ENCODE measurements around the gene PRKG1. TPM values are rescaled to one million over a fixed set of nuclear protein-coding genes. Genes with fewer than 3 reads are reported as not detected.
"Not testable (repeated sequence)": the region's sequence is repeated elsewhere in the genome, so short reads cannot be mapped to it uniquely, and the experiment has no call there.

The PRKG1 gene
- total RNA-seq, 1 donor from 2014 or later, result 4.6 TPM

DNA sequence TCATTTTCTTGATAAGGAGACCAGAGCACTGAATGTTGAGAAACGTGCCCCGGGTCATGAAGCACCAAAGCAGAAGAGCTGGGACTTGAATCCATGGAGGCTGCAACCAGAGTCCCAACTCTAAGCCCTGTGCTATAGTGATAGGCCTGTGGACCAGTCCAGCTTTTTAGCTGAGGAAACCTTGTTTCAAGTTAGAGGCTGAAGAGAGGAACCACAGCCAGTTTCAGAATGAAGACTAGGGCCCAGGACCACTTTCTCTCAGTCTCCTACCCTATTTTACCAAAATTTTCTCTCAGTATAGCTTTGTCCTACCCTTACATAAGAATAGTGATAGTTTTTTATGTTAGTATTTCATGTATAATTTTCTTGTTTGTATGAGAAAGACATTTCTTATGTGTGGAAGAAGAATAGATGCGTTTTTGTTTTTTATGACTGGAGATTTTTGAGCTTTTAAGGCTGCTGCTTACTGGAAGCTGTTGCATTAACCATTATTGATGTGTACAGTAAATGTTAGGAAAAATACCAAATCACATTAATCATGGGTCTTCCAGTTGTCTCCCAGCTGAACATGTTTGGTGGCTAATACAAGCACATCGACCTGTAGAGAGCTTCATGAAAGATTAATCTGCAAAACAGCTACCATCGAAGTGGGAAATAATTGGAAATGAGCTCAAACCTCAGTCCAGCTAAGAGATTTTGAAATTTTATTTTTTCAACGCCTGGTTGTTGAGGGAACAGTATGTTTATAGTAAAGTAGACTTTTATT is 670.1 kb downstream of the PRKG1 start:
- TF ChIP-seq, protein P1, sequence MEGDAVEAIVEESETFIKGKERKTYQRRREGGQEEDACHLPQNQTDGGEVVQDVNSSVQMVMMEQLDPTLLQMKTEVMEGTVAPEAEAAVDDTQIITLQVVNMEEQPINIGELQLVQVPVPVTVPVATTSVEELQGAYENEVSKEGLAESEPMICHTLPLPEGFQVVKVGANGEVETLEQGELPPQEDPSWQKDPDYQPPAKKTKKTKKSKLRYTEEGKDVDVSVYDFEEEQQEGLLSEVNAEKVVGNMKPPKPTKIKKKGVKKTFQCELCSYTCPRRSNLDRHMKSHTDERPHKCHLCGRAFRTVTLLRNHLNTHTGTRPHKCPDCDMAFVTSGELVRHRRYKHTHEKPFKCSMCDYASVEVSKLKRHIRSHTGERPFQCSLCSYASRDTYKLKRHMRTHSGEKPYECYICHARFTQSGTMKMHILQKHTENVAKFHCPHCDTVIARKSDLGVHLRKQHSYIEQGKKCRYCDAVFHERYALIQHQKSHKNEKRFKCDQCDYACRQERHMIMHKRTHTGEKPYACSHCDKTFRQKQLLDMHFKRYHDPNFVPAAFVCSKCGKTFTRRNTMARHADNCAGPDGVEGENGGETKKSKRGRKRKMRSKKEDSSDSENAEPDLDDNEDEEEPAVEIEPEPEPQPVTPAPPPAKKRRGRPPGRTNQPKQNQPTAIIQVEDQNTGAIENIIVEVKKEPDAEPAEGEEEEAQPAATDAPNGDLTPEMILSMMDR (IDR thresholded peaks at IDR 0.05; ENCODE audit: unreplicated experiment), result no peak
- no peak overlapping the region for H3K27ac Mint-ChIP-seq
- DNase-seq (ENCODE audit: low spot score, unreplicated experiment), result no peak
- peaks cover 1% of the 10 kb centered on the region for H3K4me1 Mint-ChIP-seq (ENCODE audit: low read depth)
- H3K4me3 Mint-ChIP-seq (ENCODE audit: low read depth), result no peak overlapping the region
- no peaks in the 10 kb centered on the region for H3K9me3 Mint-ChIP-seq (ENCODE audit: low read depth)
- no peaks in the 10 kb centered on the region for H3K36me3 Mint-ChIP-seq (ENCODE audit: insufficient read depth)
- no peaks in the 10 kb centered on the region for H3K27me3 Mint-ChIP-seq

GRCh38 chr10:51745397-51745796 is 671.1 kb downstream of the PRKG1 start:
- H3K9me3 Mint-ChIP-seq (ENCODE audit: low read depth), result no peaks in the 10 kb centered on the region
- no peaks in the 10 kb centered on the region for H3K36me3 Mint-ChIP-seq (ENCODE audit: insufficient read depth)
- H3K4me3 Mint-ChIP-seq (ENCODE audit: low read depth), result no peak overlapping the region
- TF ChIP-seq, protein P1 (IDR thresholded peaks at IDR 0.05; ENCODE audit: unreplicated experiment), result no peak
- no peak overlapping the region for H3K27ac Mint-ChIP-seq
- DNase-seq (ENCODE audit: low spot score, unreplicated experiment), result no peak
- peaks cover 1% of the 10 kb centered on the region for H3K4me1 Mint-ChIP-seq (ENCODE audit: low read depth)
- no peaks in the 10 kb centered on the region for H3K27me3 Mint-ChIP-seq

GRCh38 chr10:51747216-51747615 is 672.9 kb downstream of the PRKG1 start:
- Mint-ChIP-seq H3K4me1 (ENCODE audit: low read depth) (no peaks in the 10 kb centered on the region), H3K9me3 (ENCODE audit: low read depth) (no peaks in the 10 kb centered on the region), H3K27me3 (no peaks in the 10 kb centered on the region), H3K4me3 (ENCODE audit: low read depth) (no peak overlapping the region), H3K27ac (no peak overlapping the region), H3K36me3 (ENCODE audit: insufficient read depth) (no peaks in the 10 kb centered on the region)
- DNase-seq (ENCODE audit: low spot score, unreplicated experiment), result no peak
- TF ChIP-seq, protein P1 (IDR thresholded peaks at IDR 0.05; ENCODE audit: unreplicated experiment), result no peak

GRCh38 chr10:51748959-51749358 is 674.7 kb downstream of the PRKG1 start:
- no peaks in the 10 kb centered on the region for H3K9me3 Mint-ChIP-seq (ENCODE audit: low read depth)
- no peaks in the 10 kb centered on the region for H3K36me3 Mint-ChIP-seq (ENCODE audit: insufficient read depth)
- no peaks in the 10 kb centered on the region for H3K27me3 Mint-ChIP-seq
- no peak overlapping the region for H3K4me3 Mint-ChIP-seq (ENCODE audit: low read depth)
- no peak for DNase-seq (ENCODE audit: low spot score, unreplicated experiment)
- peaks cover 2% of the 10 kb centered on the region for H3K4me1 Mint-ChIP-seq (ENCODE audit: low read depth)
- no peak overlapping the region for H3K27ac Mint-ChIP-seq
- TF ChIP-seq, protein P1 (IDR thresholded peaks at IDR 0.05; ENCODE audit: unreplicated experiment), result no peak

DNA sequence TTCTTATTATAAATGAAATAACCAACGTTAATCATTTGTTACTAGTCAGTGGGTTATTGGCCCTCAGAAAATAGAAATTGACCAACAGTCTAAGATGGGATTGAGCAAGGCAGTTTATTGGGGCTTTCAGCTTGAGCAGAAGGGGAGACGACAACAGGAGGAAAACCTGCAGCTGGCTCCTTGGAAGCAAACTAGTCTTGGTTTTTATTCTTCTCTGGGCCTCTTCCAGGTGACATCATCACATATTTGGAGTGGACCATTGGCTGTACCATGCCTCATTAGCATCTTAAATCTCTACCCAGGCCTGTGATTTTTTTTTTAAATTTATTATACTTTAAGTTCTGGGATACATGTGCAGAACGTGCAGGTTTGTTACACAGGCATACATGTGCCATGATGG is 684.1 kb downstream of the PRKG1 start:
- no peak for DNase-seq (ENCODE audit: low spot score, unreplicated experiment)
- Mint-ChIP-seq H3K27me3 (no peaks in the 10 kb centered on the region), H3K4me1 (ENCODE audit: low read depth) (peaks cover 17% of the 10 kb centered on the region), H3K4me3 (ENCODE audit: low read depth) (no peak overlapping the region), H3K27ac (no peak overlapping the region), H3K9me3 (ENCODE audit: low read depth) (no peaks in the 10 kb centered on the region), H3K36me3 (ENCODE audit: insufficient read depth) (no peaks in the 10 kb centered on the region)
- TF ChIP-seq, protein P1 (IDR thresholded peaks at IDR 0.05; ENCODE audit: unreplicated experiment), result no peak

DNA sequence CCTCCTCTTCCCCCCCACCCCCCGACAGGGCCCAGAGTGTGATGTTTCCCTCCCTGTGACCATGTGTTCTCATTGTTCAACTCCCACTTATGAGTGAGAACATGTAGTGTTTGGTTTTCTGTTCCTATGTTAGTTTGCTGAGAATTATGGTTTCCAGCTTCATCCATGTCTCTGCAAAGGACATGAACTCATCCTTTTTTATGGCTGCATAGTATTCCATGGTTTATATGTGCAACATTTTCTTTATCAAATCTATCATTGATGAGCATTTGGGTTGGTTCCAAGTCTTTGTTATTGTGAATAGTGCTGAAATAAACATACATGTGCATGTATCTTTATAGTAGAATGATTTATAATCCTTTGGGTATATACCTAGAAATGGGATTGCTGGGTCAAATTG is 684.6 kb downstream of the PRKG1 start:
- not testable (repeated sequence) for H3K36me3 Mint-ChIP-seq (ENCODE audit: insufficient read depth); H3K4me3 Mint-ChIP-seq (ENCODE audit: low read depth); DNase-seq (ENCODE audit: low spot score, unreplicated experiment); H3K27ac Mint-ChIP-seq; H3K9me3 Mint-ChIP-seq (ENCODE audit: low read depth); H3K27me3 Mint-ChIP-seq
- peaks cover 16% of the 10 kb centered on the region for H3K4me1 Mint-ChIP-seq (ENCODE audit: low read depth)

Measured in progenitor cell of endocrine pancreas (in vitro differentiated cells).